CD4-positive, alpha-beta T cell treated with Interleukin-17A for 1 hour (primary cell): ENCODE data around the gene CACNB3.

Experiments
- DNase-seq: peaks from one replicate; pipeline ENCODE4 v3.0.0-alpha.2; 2020

The CACNB3 gene

DNA sequence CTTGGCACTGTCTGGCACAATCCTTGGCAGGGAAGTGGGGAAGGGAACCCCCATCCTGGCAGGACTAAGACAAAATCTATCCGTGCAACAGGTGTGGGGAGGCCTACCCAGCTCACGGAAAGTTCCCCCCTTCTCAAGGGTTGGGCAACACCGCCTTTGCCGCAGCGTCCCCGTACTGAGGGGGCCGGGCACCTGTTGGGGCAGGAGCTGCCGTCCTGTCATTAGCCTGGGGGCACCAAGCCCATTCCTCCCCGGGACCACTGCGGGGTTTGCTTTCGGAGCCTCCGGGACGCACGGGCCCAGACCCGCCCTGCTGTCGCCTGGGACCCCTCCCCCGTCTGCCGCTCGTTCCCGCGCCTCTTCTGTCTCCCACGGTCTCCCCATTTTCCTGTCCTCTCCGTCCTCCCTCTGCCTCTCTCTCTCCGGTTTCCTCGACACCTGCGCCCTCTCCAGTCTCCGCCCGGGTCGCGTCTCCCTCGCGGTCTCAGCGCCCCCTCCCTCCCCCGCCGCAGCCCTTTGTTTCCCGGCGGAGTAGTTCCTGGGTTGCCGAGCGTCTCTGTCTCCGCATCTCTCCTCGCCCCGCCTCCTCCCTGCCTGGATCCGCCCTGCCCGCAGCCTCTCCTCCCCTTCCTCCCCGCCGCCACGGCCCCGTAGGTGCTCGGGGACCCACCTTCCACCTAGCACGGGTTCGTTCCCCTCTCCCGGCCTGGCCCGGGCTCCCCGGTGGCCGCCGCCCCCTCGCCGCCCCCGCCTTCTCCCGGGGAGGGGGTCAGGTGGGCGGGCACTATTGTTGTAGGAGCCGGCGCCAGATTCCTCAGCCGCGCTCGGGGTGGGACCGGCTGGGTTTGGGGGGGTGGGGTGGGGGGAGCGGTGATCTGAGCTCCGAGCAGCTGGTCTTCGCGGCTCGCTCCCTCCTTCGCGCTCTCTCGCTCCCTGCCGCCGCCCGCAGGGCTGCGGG, at the start of gene CACNB3:
CACNB3 (plus strand) TSS at position 624 of the 958 bp plus-strand sequence. CDS start 434 bp downstream, outside the sequence.
- peak; percentile 85 for DNase-seq

GRCh38 chr12:48768736-48769135, 49.6 kb upstream of the CACNB3 start:
- DNase-seq, result no peak

DNA sequence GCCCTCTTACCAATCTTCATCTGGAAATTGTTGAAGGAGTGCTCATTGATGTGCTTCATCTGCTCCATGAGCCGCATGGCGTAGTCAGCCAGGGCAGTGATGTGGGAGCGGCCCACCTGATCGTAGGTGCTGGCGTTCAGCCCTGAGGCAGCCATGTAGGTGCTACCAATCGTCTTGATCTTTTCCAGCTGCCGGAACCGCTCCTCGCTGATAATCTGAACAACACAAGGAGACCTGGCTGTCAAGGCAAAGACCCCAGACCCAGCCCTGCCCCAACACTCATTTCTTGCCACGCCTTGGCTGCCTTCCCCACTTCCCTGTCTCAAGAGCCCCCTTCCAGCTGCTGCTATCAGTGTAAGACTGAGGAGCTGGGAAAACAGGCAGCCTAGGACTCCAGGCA, 47.5 kb upstream of the CACNB3 start:
- no peak for DNase-seq

GRCh38 chr12:48771588-48772112, 46.6 kb upstream of the CACNB3 start:
- DNase-seq, result no peak

DNA sequence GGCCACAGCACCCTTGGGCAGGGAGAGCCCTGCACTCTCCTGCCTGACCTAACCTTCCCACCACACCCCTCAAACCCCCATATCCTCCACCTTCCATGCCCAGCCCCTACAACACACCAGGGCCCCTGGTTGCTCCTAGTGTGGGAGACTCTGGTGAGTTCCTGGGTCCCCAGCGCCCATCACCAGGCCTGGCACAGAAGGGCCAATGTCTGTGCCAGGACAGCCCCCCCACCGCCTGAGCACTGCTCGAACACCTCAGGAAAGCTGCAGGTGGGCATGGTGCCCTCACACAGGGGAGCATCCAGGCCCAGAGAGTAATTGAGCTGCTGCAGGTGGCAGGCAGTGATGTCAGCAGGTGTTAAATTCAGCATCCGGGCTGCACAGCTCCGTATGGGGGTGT, 44.6 kb upstream of the CACNB3 start:
- DNase-seq, result no peak

DNA sequence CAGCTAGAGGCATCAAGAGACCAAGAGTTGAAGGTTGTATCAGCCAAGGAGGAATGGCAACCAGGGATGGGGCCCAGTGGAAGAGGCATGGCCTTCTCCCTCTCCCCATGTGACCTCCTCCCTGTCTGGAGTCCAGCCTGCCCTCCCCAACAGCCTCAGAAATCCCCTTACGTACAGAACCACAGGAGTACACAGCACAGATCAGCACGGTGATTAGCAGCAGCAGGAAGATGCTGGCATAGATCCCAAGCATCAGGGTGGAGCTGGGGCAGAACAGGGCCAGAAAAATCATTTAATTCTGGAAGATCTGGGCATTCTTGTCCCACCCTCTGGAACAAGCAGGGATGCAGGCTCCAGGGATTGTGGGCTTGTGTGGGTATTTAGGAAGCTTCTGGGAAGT, 43.8 kb upstream of the CACNB3 start:
- no peak for DNase-seq

GRCh38 chr12:48775299-48775698, 43.0 kb upstream of the CACNB3 start:
- DNase-seq, result no peak

DNA sequence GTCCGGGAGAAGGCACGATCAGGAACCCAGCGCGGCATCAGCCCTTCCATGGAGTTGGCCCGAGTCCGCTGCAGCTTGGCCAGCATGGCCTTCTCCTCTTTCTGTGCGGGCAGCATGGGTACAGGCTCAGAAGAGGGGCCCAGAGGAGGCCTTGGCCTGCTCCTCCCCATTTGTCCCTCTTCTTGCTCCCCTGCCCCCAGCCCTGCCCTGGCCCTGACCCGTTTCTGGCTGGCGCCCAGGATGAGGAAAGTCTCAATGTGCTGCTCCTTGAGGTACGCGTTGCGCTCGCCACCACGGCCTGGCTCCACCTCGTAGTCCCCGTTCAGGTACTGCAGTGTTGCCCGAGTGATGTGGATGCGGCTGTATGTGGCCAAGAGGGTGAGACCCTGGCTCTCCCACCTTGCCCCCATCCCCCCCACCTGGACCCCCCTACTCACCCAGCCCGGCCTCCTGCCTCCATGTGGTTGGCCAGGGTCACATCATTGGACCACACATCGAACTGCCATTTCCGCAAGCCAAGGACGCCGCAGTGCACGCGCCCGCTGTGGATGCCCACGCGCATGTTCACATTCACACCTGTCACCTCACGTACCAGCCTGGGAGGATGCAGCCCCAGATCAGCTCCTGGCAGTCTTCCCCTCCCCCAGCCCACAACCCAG, 42.2 kb upstream of the CACNB3 start:
- no peak for DNase-seq

DNA sequence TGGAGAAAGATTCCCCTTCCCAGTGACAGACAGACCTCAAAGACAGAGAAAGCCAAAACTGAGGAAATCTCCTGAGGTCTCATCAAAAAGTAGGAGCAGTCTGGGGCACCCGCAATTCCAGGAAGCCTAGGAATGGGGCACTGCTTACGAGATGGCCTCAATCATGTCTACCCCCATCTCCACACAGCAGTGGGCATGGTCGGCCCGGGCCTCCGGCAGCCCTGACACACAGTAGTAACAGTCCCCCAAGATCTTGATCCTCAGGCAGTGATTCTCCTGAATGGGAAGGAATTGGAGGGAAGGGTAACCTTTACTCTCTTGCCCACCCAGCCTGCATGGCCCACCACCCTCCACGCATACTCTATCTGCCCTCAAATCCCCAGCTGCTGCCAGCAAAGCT, 41.3 kb upstream of the CACNB3 start:
- no peak for DNase-seq

DNA sequence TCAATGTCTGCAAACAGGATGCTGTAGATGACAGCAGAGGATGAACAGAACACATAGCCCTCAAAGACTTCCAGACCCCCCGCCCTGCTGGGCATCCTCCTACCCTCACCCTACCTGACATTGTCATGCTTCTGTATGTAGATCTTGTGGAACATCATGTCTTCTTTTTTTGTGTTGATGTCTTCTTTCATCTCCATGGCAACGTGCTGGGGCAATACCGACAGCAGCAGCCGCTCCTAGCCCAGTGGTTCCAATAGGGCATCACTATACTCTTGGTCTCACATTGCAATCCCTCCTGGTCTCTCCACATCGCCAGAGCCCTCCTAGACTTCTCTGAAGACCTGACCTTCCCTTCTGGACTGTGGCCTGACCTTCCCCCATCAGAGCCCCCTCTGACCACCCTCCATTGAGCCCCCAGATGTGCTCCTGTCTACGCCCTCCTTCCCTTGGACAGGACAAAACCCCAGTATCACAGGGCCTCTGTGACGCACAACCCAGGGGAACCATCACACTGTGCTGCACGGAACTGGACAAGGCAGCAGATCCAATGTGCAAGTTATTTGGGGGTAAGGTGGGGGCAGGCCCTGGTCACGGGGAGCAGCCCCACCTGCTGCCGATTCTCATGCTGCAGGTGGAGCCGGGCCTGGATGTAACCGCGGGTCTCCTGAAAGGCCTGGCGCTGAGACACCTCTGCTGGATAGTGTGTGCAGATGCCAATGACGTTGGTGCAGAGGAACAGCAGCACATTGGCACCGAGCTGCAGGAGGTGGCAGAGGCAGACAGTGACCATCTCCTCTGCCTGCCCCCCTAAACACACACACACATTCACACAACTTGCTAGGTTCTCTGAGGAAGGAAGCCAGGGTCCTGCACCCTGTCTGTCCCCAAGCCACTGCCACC, 40.5 kb upstream of the CACNB3 start:
- no peak for DNase-seq

GRCh38 chr12:48779869-48780268, 38.4 kb upstream of the CACNB3 start:
- DNase-seq, result no peak

GRCh38 chr12:48780381-48781025, 37.8 kb upstream of the CACNB3 start:
- no peak for DNase-seq

GRCh38 chr12:48781750-48782456, 36.4 kb upstream of the CACNB3 start:
- no peak for DNase-seq

- no peak for DNase-seq
These were observed 35.6 kb upstream of the CACNB3 start for GRCh38 chr12:48782457-48783395.

GRCh38 chr12:48783432-48783831, 34.9 kb upstream of the CACNB3 start:
- no peak for DNase-seq

DNA sequence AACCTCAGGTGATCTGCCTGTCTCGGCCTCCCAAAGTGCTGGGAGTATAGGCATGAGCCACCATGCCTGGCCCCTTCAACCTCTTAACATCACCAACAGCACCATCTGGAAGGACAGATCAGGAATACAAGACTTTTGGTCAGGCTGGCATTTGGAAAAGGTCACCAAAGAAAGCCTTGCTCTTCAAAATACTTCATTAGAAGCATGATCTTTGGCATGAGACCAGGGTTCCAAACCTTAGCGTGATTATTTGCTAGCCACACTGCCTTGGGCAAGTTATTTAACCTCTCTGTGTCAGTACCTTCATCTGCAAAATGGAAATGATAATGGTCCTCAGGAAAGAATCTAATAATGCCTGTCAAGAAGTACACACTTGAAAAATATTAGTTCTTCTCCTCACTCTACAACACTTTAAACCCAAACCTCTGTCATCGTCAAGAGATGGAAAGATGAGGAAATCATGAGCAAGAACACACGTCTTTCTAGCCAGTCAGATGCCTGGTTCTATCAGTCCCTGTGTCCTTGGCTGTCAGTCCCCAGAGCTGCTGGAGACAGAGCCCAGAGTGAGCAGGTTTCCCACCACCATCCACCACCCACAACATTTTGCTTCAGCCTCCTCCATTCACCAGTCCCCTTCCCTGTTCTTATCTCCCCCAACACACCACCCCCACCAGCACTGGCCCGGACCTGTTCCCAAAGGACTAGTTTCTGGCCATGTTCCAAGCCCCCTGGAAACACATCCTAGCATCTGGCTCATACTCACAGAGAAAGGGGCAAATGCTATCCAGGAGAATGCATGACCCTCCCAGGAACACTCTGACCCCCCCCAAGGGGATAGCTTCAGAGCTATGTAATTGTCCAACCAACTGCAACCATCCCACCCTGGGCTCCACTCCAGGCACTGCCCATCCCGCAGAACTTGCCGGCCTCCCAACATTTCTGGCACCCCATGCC, 31.4 kb upstream of the CACNB3 start:
- no peak for DNase-seq

DNA sequence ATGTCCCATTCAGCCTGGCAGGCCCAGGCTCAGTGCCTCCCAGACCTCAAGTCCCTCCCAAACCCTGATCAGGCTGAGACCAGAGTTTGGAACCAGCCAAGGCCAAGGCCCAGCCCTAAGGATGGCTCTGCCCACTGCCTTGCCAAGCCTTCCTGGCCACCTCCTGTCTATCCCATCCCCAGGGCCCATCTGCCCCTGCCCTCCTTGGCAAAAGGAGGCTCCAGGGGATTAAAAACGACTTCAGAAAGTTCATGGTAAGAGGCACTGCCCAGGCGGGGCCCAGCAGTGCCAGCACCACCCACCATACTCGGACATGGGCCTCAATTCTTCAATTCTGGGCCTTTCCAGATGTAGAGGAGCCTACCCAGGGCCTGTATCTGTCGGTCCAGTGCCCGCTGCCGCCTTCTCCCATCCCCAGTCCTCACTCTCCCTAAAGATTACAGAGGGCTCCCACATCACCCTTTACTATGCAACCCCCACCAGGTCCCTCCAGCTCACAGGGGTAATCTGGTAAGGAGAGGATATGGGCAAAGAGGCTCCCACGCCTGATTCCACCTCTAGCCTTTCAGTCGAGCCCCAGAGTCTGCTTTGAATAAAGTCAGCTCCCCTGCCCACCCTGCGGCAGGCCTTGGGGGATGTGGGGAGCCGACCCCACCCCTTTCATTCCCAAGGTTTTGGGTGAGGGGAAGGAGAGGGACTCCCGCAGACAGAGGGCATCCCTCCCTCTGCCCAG, 30.3 kb upstream of the CACNB3 start:
- DNase-seq, result no peak

DNA sequence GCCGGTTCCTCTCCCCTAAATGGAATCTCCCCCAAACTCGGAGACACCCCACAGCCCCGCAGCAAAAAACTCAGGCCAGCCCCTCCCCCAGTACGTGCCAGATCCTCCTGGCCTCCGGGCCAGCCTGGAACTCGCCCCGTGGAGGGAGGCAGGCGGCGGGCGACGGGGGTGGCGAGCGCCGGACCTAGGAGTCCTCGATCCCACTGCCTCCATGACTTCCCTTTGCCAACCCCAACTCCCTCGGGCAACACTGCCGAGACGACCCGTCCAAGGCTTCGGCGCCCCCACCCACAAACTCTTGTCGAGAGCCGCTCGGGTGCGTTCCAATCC, 29.8 kb upstream of the CACNB3 start:
- no peak for DNase-seq
